HL-60 (cell line): ENCODE data around the gene CSNK1D.

Experiments used
- CTCF ChIP-seq: IDR thresholded peaks from one replicate; pipeline ENCODE4 v1.5.1; 2011; ENCODE audit warnings: low read length, control low read depth, inconsistent platforms; ENCODE audit not compliant: insufficient read depth
- GABPA ChIP-seq: IDR thresholded peaks from 2 replicates; pipeline ENCODE4 v1.6.1; 2012; ENCODE audit warnings: low read depth
- POLR2AphosphoS5 ChIP-seq: IDR thresholded peaks from 2 replicates; pipeline ENCODE4 v1.6.1; 2012; ENCODE audit warnings: low read depth
- REST ChIP-seq: IDR thresholded peaks from 2 replicates; pipeline ENCODE4 v1.6.1; 2012; ENCODE audit warnings: low read depth; ENCODE audit not compliant: insufficient replicate concordance

GRCh38 chr17:82280537-82280936 lies 7.0 kb upstream of the CSNK1D start:
- no peak for TF ChIP-seq CTCF
- no peak for TF ChIP-seq REST
- TF ChIP-seq POLR2AphosphoS5, result no peak
- no peak for TF ChIP-seq GABPA
